Esophagus muscularis mucosa (tissue), 4 donors: ENCODE measurements around the gene AFP. TPM values are rescaled to one million over a fixed set of nuclear protein-coding genes. Genes with fewer than 3 reads are reported as not detected.

Source experiments
- DNase-seq: peaks from one replicate; pipeline ENCODE4 v3.0.0-alpha.2; 2017; ENCODE audit errors: extremely low spot score
- H3K27ac ChIP-seq, 4 donors: fragments of 200-600 bp; sonication (generic); replicated peaks in 1 of 4; 1 replicate in 3 of 4; 2 replicates in 1 of 4; pipeline ENCODE4 v1.5.1; 2016 to 2019; ENCODE audit warnings: mild to moderate bottlenecking in 1 of 4
- H3K27me3 ChIP-seq, 4 donors: fragments of 200-600 bp; sonication (generic); one replicate each; pipeline versions ENCODE4 v1.5.1 to v1.6.0; 2016 to 2019
- H3K36me3 ChIP-seq, 4 donors: fragments of 200-600 bp; sonication (generic); one replicate each; pipeline ENCODE4 v1.5.1; 2016 to 2019
- H3K4me1 ChIP-seq, 4 donors: fragments of 200-600 bp; sonication (generic); one replicate each; pipeline ENCODE4 v1.5.1; 2016 to 2019
- H3K4me3 ChIP-seq, 4 donors: fragments of 200-600 bp; sonication (generic); 1 replicate in 2 of 4; 2 replicates in 2 of 4; pipeline ENCODE4 v1.5.1; 2016 to 2019; ENCODE audit warnings: mild to moderate bottlenecking in 4 of 4, moderate library complexity in 1 of 4
- H3K9me3 ChIP-seq, 4 donors: fragments of 200-600 bp; sonication (generic); 1 replicate in 3 of 4; 2 replicates in 1 of 4; pipeline ENCODE4 v1.5.1; 2016 to 2019
- EP300 ChIP-seq: sonication (generic); formaldehyde crosslinking; IDR thresholded peaks from one replicate; pipeline ENCODE4 v1.6.1; 2017; ENCODE audit warnings: antibody characterized with exemption
- POLR2A ChIP-seq: fragments of 450-650 bp; IDR thresholded peaks from one replicate; pipeline ENCODE4 v1.6.1; 2017; ENCODE audit warnings: antibody characterized with exemption, moderate library complexity, mild to moderate bottlenecking, low read depth
- POLR2AphosphoS5 ChIP-seq, 2 donors: sonication (generic); formaldehyde crosslinking; IDR thresholded peaks; one replicate each; pipeline ENCODE4 v1.6.1; 2017; ENCODE audit warnings: antibody characterized with exemption in 2 of 2
- WGBS: methylation state at CpG from one replicate; pipeline ENCODE4 v1.1.5; 2018; 5-methylcytosine and 5-hydroxymethylcytosine counted together
- intact Hi-C: fragments of 100-400 bp; cut with DNase I; formaldehyde crosslinking; loops from one replicate; pipeline ENCODE4 v1.15.1; 2023
- total RNA-seq, 4 donors: library from RNA; depleted of rRNA; stranded (reverse); fragments of >200 nt; gene quantifications; one replicate each; pipeline versions ENCODE4 v1.1.0 to v1.2.1, GENCODE V29; 2016
- TF ChIP-seq, protein P1 (sequence below), 3 experiments: fragments of 200-600 bp in 2 of 3; fragments of 450-650 bp in 1 of 3; sonication (generic) in 2 of 3; IDR thresholded peaks; one replicate each; pipeline ENCODE4 v1.5.1; 2017 to 2019; ENCODE audit warnings: antibody characterized with exemption in 3 of 3, mild to moderate bottlenecking in 2 of 3, moderate library complexity in 1 of 3

The AFP gene
- total RNA-seq, 4 donors from 2014 or later = not detected

DNA sequence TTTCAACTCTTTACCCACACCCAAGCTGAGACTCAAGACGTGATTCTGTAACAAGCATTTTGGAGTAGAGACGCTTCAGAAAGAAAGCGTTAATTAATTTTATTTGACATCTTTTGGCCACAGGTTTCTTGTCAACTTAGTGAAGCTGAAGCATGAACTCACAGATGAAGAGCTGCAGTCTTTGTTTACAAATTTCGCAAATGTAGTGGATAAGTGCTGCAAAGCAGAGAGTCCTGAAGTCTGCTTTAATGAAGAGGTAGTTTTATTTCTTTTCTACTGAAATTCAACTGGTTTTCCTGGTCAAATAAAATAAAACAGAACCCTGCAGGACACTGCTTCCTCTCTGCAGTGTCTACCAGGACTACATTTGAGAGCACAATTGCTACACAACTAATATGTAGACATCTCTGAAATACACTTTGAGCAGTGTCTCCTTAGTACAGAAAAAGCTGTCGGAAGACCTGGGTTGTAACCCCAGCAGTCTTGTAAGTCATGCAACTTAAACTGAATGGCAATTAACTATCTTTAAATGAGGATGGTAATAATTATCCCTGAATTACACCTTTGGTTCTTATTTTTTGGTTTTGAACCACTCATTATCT lies 65.7 kb downstream of the AFP start:
- Histone ChIP-seq H3K4me3 (no peak overlapping the region), H3K4me1 (peaks cover 0 to 5% (median 0%) of the 10 kb centered on the region in 4 donors), H3K27me3 (no peaks in the 10 kb centered on the region), H3K27ac (no peak overlapping the region), H3K9me3 (no peaks in the 10 kb centered on the region), H3K36me3 (no peaks in the 10 kb centered on the region)
- TF ChIP-seq POLR2AphosphoS5 (IDR thresholded peaks at IDR 0.05) (no peak), POLR2A (no peak)
- TF ChIP-seq, protein P1, sequence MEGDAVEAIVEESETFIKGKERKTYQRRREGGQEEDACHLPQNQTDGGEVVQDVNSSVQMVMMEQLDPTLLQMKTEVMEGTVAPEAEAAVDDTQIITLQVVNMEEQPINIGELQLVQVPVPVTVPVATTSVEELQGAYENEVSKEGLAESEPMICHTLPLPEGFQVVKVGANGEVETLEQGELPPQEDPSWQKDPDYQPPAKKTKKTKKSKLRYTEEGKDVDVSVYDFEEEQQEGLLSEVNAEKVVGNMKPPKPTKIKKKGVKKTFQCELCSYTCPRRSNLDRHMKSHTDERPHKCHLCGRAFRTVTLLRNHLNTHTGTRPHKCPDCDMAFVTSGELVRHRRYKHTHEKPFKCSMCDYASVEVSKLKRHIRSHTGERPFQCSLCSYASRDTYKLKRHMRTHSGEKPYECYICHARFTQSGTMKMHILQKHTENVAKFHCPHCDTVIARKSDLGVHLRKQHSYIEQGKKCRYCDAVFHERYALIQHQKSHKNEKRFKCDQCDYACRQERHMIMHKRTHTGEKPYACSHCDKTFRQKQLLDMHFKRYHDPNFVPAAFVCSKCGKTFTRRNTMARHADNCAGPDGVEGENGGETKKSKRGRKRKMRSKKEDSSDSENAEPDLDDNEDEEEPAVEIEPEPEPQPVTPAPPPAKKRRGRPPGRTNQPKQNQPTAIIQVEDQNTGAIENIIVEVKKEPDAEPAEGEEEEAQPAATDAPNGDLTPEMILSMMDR (IDR thresholded peaks at IDR 0.05) = no peak
- DNase-seq = no peak
- intact Hi-C loops = no loop called here
- WGBS = 48% methylated on average over 5 of the region's 5 CpGs

DNA sequence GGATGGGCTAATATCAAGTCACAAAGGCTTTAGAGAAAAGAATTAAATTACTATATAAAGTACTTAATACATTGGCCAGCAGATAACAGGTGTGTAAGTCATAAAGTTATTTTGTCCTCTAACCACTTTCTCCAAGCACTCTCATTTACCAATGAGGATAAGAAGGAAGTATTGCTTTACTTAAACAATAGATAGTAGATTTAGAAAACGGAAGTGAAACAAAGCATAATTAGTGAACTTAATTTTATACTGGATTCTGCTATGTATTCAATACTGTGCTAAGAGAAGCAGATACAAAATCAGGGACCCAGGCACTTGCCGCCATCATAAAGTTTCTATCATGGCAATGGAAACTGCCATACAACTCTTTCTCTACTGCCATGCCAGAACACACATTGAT lies 69.5 kb downstream of the AFP start:
- Histone ChIP-seq H3K9me3 (no peaks in the 10 kb centered on the region), H3K27me3 (no peaks in the 10 kb centered on the region), H3K4me1 (peaks cover 0 to 3% (median 0%) of the 10 kb centered on the region in 4 donors), H3K36me3 (no peaks in the 10 kb centered on the region), H3K4me3 (no peak overlapping the region), H3K27ac (no peak overlapping the region)
- 84% methylated on average over 2 of the region's 2 CpGs for WGBS
- no peak for DNase-seq
- intact Hi-C loops = no loop called here
- TF ChIP-seq, protein P1 (IDR thresholded peaks at IDR 0.05) = no peak
- TF ChIP-seq POLR2A (no peak), EP300 (no peak), POLR2AphosphoS5 (IDR thresholded peaks at IDR 0.05) (no peak)

Other genes with a start within 250 kb of the AFP start
- 10 to 100 TPM; 47.9 to 58.1 (median 54.7) TPM for gene ANKRD17, start 177.4 kb upstream of the AFP start, total RNA-seq
- gene ALB, start 31.9 kb upstream of the AFP start, total RNA-seq = under 1 TPM in 1 of 4 donors, not detected in 3; 0.32 TPM
- not detected for gene AFM, start 45.5 kb downstream of the AFP start, total RNA-seq
- 1 to 10 TPM in 1 of 4 donors, under 1 TPM in 3; 0.26 to 1.2 (median 0.62) TPM for gene RASSF6, start 184.2 kb downstream of the AFP start, total RNA-seq